HUDEP-2 (cell line): ENCODE data around the gene MMEL1.

ENCODE experiments used
- DNase-seq, 76 experiments: peaks; one replicate each; lab custom pipeline; 2025; ENCODE audit not compliant: unreplicated experiment in 76 of 76; lab: John Stamatoyannopoulos, UW

The MMEL1 gene

GRCh38 chr1:2642560-2643413 lies 10.0 kb upstream of the MMEL1 start:
- DNase-seq = peak in 72 of 76 experiments; percentile 17 to 90 (median 70)

- DNase-seq = no peak
Measured at GRCh38 chr1:2642131-2642559, 9.3 kb upstream of the MMEL1 start.

GRCh38 chr1:2641381-2642130 lies 8.7 kb upstream of the MMEL1 start:
- DNase-seq = no peak

- no peak for DNase-seq
Measured at GRCh38 chr1:2640626-2641025, 7.8 kb upstream of the MMEL1 start.

GRCh38 chr1:2639607-2640521 lies 7.0 kb upstream of the MMEL1 start:
- DNase-seq = no peak

GRCh38 chr1:2639203-2639602 lies 6.4 kb upstream of the MMEL1 start:
- DNase-seq = no peak

- DNase-seq = no peak
Measured at GRCh38 chr1:2638466-2639115, 5.8 kb upstream of the MMEL1 start.

- DNase-seq = no peak
Measured at GRCh38 chr1:2637442-2638145, 4.8 kb upstream of the MMEL1 start.

- DNase-seq = no peak
Measured at GRCh38 chr1:2636733-2637132, 3.9 kb upstream of the MMEL1 start.

GRCh38 chr1:2635361-2636010 lies 2.7 kb upstream of the MMEL1 start:
- no peak for DNase-seq

GRCh38 chr1:2633936-2634491 lies 1.2 kb upstream of the MMEL1 start:
- no peak for DNase-seq

GRCh38 chr1:2633366-2633935 lies 635 bp upstream of the MMEL1 start:
- DNase-seq = no peak

GRCh38 chr1:2632051-2632430 lies 775 bp downstream of the MMEL1 start:
- no peak for DNase-seq

- DNase-seq = no peak
Measured at GRCh38 chr1:2631136-2632050, 1.4 kb downstream of the MMEL1 start.

GRCh38 chr1:2630498-2631135 lies 2.2 kb downstream of the MMEL1 start:
- DNase-seq = no peak

GRCh38 chr1:2629627-2630497 lies 3.0 kb downstream of the MMEL1 start:
- DNase-seq = no peak
